SIG-M5 treated with dmso at 0.1 percent for 504 hours (cell line): ENCODE measurements around the gene BAZ1B.
"Not testable (repeated sequence)": the region's sequence is repeated elsewhere in the genome, so short reads cannot be mapped to it uniquely, and the experiment has no call there.

Experiments
- DNase-seq: peaks from one replicate; lab custom pipeline; 2025; ENCODE audit not compliant: unreplicated experiment; lab: John Stamatoyannopoulos, UW

BAZ1B gene

GRCh38 chr7:73429215-73429614 lies 92.9 kb downstream of the BAZ1B start:
- DNase-seq, result no peak

- DNase-seq, result no peak
These were observed 93.9 kb downstream of the BAZ1B start for GRCh38 chr7:73427902-73428787.

GRCh38 chr7:73426016-73426415 lies 96.1 kb downstream of the BAZ1B start:
- DNase-seq, result no peak

- no peak for DNase-seq
These were observed 96.6 kb downstream of the BAZ1B start for GRCh38 chr7:73425356-73425983.

DNA sequence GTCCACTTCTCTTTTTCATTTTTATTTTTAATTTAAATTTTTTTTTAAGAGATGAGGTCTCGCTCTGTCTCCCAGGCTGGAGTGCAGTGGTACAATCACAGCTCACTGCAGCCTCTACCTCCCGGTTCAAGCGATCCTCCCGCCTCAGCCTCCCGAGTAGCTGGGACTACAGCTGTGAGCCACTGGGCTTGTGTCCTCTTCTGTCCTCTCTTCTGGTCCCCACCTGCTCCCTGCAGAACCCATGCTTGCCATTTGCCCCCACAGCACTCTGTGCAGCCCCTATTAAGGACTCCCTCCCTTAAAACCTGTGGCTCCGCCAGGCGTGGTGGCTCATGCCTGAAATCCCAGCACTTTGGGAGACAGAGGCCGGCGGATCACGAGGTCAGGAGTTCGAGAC lies 97.6 kb downstream of the BAZ1B start:
- DNase-seq, result no peak

GRCh38 chr7:73423519-73424488 lies 98.3 kb downstream of the BAZ1B start:
- DNase-seq, result no peak

- DNase-seq, result not testable (repeated sequence)
These were observed 101.5 kb downstream of the BAZ1B start for GRCh38 chr7:73420610-73421009.

GRCh38 chr7:73420016-73420415 lies 102.1 kb downstream of the BAZ1B start:
- not testable (repeated sequence) for DNase-seq

DNA sequence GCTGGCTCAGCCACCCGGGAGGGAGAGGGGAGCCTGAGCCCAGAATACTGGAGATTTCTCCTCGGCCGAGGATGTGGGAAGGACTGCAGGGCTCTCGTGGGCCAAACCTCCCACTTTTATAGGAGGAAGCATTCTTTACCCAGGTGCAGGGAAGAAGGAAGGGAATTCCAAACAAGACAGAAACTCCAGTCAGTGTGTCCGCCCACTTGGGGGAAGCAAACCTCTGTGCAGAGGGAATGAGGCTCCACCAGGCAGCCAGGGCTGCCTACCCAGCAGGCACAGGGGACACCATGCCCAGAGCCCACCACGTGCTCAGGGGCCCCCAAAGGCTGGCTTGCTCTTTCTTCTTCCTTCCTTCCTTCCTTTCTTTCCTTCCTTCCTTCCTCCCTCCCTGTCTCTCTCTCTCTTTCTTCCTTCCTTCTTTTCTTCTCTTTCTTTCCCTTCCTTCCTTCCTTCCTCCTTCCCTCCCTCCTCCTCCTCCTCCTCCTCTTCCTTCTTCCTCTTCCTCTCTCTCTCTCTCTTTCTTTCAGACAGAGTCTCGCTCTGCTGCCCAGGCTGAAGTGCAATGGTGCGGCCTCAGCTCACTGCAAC lies 103.9 kb downstream of the BAZ1B start:
- DNase-seq, result no peak

DNA sequence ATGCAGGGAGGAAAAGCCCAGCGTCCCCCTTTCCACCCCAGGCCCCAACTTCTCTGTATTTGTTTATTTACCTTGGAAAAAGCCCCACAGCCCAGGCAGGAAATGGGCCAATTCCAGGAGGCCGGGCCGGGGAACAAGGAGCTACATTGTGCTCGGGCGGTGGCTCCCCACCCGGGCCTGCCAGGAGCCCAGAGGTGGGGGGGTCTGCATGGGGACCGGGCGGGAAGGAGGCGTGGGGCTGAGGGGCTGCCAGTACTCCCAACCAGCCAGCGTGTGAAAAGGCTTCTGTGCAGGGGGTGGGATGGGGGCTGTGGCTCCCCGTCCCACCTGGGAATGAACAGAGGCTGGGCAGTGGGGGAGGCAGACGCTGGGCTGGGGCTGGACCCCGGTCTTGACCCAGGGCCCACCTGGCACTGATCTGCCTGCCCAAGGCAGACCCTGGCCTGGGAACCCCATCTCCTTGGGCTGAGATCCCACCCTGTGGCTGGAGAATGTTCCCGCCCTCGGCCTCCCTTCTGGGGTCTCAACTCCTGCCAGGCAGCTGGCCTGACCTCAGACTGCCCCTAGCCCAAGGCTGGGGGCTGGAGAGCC lies 111.5 kb downstream of the BAZ1B start:
- not testable (repeated sequence) for DNase-seq

- not testable (repeated sequence) for DNase-seq
These were observed 117.2 kb downstream of the BAZ1B start for GRCh38 chr7:73404860-73405259.

- DNase-seq, result peak; percentile 23
These were observed 122.7 kb downstream of the BAZ1B start for GRCh38 chr7:73399185-73400050.

DNA sequence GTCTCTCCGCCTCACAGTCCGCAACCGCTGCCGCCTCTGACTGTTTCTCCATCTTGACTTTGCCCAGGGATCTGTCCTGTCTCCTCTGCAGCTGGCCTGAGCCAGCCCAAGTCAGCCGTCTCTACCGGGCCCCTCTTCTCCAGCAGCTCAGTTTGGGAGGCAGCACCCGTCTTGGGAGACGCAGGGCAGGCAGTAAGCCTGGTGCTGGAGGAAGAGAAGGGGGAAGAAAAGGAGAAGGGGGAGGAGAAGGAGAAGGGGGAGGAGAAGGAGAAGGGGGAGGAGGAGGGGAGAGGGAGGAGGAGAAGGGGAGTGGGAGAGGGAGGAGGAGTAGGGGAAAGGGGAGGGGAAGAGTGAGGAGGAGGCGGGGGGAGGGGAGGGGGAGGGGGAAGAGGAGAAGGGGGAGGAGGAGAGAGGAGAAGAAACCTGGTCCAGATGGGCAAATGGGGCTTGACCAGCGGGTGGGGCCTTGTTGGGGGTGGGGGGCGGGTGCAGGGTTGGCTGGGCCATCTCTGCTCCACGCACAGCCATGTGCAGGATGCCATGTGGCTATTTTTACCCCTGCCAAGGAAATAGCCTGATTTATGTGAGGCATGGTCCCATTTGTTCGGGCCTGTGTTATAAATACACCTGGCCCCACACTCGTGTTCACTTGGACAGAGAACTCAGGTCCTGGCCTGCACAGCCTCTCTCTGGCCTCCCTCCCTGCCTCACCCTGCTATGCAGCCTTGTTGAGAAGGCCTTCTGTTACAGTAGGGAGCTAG lies 124.4 kb downstream of the BAZ1B start:
- no peak for DNase-seq

DNA sequence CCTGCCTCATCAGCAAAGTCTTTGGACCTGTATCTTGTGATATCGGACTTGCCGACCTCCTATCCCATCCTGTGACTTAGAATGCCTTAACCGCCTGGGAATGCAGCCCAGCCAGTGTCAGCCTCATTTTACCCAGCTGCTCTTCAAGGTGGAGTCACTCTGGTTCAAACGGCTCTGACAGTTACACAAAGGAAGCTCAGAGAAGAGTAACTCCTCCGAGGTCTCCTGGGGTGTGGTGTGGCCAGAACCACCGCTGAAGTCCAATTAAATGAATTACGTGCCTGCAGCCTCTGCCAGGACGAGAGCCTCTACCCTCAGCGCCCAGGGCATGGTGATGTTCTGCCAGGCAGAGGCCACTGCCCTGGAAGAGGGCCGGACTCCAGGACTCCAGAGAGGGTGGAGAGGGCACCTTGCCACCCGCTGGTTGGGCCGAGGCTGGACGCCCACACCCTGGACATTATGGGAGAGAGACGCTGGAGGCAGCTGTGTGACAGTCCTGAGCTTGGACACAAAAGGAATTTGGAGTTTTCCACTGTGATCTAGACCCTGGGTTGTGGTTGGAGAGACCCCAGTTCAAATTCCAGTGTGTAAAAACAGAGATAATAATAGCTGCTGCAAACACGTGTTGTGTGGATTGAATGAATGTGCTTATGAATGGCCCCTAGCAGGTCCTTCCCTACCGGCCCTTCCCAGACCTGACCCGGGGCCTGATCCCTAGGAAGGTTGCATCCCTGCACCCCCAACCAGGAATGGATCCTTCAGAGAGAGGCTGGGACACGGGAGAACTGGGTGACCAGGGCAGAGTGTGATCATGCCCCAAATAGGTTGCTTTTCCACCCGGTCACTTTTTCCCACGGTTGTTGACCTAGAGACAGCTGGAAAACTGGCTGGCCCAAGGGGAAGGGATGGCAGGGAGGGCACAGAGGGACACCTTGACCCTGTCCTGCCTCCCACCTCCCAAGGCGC lies 126.3 kb downstream of the BAZ1B start:
- DNase-seq, result no peak

DNA sequence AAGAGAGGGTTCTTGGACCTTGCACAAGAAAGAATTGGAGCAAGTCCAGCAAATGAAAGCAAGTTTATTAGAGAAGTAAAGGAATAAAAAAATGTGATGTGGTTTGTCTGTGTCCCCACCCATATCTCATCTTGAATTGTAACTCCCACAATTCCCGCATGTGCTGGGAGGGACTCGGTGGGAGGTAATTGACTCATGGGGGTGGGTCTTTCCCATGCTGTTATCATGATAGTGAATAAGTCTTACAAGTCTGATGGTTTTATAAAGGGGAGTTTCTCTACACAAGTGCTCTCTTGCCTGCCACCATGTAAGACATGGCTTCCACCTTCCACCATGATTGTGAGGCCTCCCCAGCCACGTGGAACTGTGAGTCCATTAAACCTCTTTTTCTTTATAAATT lies 127.7 kb downstream of the BAZ1B start:
- DNase-seq, result no peak

DNA sequence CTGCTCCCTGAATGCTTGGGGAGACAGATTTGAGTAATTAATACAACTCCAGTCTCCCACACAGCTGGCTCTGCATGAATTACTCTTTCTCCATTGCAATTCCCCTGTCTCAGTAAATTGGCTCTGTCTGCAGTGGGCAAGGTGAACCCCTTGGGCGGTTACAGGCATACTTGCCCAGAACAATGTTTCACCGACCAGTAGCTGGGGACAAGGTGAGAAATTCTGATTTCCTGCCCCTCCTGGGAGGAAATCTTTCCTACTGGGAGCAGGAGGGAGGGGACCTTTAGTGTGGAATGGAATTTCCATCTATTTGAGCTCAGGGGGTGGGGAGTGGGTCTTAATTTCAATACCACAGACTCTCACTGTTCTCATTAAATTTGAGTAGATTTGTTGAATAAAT lies 130.7 kb downstream of the BAZ1B start:
- DNase-seq, result no peak
